Inflammatory macrophage treated with lipopolysaccharide for 1 hour (primary cell): ENCODE results near the gene LRP1.

ENCODE experiments used
- DNase-seq, 2 donors: peaks; one replicate each; pipeline ENCODE4 v3.0.0-alpha.2; 2020 to 2022

LRP1 gene

DNA sequence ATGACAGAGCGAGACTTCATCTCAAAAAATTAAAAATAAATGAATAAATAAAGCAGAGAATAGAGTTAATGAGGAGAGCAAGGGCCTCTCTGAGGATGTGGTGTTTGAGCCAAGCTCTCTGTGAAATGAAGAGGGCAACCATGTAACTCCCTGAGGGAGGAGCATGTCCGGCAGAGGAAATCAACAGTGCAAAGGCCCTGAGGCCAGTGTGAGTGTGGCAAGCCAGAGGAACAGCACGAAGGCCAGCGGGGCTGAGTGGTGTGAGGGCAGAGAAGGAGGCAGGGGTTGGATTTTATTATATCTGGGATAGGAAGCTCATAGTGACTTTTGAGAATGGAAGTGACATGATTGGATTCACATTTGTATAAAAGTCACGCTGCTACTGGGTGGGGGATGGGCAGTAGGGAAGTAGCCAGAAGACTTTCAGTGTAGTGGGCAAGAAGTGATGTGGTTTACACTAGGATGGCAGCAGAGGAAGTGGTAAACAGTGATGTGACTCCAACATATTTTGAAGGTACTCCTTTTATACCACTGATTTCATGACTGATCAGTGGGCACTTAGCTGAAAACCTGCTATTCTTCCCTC, 29.4 kb downstream of the LRP1 start:
- peak; percentile 59 to 65 for DNase-seq

DNA sequence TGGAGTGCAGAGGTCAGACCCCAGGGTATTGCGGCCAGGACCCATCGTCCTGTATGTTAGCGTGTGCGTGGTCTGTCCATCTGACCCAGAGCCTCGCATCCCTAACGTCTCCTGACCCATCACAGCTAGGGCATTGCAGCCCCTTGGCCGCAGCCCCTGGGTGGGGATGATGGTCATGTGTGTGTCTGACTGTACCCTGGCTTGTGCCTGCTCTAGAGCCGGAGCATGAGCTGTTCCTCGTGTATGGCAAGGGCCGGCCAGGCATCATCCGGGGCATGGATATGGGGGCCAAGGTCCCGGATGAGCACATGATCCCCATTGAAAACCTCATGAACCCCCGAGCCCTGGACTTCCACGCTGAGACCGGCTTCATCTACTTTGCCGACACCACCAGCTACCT, 29.9 kb downstream of the LRP1 start:
- no peak for DNase-seq

- no peak for DNase-seq
These were observed 30.4 kb downstream of the LRP1 start for GRCh38 chr12:57158665-57159064.

- DNase-seq: no peak
These were observed 31.0 kb downstream of the LRP1 start for GRCh38 chr12:57159311-57159710.

DNA sequence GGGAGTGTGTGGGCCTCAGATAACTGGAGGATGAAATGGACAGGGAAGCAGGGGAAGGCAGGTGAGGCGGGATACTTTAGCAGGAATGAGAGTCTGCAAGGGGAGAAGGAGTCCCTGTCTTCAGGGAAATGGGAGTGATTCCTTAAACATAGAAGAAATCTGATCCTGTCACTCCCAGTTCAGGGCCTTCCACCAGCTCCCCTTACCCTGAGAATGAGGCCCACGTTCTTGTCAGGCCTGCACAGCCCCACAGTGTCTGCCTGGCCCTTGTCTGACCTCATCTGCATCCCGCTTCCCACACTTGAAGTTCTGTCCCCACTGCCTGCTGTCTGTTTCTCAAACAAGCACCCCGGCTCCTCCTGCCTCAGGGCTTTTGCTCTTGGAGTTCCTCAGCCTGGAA, 31.8 kb downstream of the LRP1 start:
- no peak for DNase-seq

DNA sequence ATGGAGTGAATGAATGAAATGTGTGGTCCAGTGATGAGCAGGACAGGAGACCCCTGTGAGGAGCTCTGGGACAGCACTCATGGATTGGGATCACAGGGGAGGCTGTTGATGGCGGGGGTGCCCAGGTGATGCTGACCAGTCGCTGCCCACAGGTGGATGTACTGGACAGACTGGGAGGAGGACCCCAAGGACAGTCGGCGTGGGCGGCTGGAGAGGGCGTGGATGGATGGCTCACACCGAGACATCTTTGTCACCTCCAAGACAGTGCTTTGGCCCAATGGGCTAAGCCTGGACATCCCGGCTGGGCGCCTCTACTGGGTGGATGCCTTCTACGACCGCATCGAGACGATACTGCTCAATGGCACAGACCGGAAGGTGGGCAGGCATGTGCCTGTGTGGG, 32.5 kb downstream of the LRP1 start:
- no peak for DNase-seq

- DNase-seq: no peak
These were observed 33.2 kb downstream of the LRP1 start for GRCh38 chr12:57161491-57161890.

GRCh38 chr12:57162553-57163125, 34.4 kb downstream of the LRP1 start:
- DNase-seq: peak in 1 of 2 donors; percentile 41

DNA sequence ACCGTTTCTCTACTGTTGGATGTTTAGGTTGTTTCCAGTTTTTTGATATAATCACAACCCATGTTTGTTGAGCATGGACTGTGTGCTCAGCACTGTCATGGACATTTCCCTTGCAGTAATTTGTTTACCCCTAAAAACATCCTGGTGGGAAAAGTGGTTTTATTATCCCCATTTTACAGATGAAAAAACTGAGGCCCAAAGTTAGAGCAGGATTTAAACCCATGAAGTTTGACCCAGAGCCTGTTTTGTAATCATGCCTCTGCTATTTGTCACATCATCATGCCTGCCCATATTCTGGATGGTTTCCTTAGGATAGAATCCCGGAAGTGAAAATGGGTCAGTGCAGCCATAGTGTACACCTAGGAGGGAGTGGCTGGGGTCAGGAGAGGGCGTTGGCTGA, 36.2 kb downstream of the LRP1 start:
- DNase-seq: no peak

DNA sequence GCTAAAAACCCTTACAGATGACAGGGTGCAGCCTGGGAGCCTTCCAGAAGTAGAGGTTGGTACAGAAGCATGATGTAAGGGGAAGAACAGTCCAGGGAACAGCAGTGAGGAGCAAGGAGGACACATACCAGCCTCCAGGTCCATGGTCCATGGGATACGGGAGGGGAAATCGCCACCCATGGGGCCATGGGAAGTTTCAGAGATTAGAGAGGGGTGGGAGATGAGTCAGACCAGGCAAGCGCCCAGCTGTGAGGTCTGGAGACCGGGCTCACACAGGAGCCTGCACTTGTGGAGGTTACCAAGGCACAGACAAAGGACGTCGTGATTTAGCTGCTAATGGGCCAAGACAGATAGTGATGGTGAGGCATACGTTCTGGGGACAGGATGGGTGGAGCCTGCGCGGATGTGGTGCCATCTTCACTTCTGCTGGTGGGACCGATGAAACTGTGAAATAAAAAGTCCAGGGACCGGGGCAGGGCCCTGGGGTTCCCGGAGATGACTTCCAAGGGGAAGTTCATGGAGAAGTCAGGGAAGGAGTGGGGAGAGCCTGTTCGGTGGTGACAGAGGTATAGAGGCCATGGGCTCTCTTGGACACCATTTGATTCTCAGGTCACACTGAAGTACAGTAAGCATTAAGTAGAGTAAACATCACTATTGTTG, 36.8 kb downstream of the LRP1 start:
- peak; percentile 25 to 47 for DNase-seq

DNA sequence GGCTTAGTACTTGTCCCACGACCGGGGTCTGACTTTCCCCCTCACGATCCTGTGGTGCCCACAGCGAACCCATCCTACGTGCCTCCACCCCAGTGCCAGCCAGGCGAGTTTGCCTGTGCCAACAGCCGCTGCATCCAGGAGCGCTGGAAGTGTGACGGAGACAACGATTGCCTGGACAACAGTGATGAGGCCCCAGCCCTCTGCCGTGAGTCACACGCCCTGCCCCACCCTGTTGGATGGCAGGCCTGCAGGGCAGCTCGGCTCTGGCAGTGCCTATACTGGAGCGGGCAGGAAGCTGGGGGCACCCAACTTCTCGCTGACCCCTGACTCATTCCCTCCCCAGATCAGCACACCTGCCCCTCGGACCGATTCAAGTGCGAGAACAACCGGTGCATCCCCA, 37.5 kb downstream of the LRP1 start:
- no peak for DNase-seq

GRCh38 chr12:57166971-57167371, 38.7 kb downstream of the LRP1 start:
- peak; percentile 52 to 68 for DNase-seq

GRCh38 chr12:57168058-57168457, 39.8 kb downstream of the LRP1 start:
- DNase-seq: no peak

DNA sequence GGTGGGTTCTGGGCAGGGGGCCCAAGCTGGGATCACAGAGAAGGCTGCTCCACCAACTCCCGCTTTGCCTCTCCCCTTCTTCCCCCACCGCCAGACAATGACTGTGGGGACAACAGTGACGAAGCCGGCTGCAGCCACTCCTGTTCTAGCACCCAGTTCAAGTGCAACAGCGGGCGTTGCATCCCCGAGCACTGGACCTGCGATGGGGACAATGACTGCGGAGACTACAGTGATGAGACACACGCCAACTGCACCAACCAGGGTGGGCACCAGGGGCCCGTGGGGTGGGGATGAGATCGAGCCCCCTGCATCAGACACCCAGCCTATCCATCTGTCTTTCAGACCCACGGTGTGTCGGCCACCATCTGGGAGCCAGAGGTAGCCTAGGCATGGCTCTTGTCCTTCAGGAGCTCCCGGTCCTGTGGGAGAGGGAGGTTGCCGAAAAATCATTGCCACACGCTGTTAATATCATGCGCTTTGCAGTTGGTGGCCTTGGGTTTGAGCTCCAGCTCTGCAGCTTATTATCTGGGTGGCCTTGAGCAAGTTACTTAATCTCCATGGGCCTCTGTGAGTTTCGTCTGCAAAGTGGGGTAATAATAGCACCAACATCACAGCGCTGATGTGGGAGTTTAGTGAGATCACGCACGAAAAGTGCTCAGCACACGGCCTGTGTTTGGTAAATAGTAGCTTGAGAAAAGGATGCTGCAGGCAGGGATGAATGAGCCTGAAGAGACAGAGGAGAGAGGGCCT, 40.9 kb downstream of the LRP1 start:
- no peak for DNase-seq

DNA sequence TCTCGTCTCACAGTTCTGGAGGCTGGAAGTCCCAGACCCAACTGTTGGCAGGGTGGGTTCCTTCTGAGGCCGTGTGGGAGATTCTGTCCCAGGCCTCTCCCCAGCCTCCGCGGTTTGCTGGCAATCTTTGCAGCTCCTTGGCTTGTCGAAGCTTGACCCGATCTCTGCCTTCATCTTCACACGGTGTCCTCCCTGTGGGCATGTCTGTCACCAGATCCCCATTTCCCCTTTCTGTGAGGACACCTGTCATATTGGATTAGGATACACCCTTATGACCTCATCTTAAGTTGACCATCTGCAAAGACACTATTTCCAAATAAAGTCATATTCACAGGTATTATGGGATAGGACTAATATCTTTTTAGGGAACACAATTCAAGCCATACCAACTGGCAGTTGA, 41.7 kb downstream of the LRP1 start:
- DNase-seq: no peak

- DNase-seq: no peak
These were observed 42.1 kb downstream of the LRP1 start for GRCh38 chr12:57170408-57170807.

DNA sequence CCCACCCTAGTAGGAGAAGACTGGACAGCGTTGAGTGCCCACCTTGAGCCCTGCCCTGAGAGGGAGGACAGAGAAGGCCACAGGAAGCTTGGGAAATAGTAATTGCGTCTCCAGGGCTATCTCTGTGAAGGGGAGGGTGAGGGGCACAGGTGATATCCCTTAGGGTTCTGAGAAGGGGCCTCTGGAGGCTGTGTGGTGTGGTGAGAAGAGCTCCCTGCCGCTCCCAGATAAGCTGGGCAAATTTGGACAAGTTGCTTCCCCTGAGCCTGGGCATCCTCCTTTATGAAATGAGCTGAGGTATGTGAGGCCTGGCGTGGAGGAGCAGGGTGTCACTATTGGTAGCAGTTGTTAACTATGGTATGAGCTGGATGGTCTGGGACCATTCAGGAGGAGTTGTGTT, 42.6 kb downstream of the LRP1 start:
- DNase-seq: no peak

GRCh38 chr12:57171668-57172067, 43.4 kb downstream of the LRP1 start:
- no peak for DNase-seq

GRCh38 chr12:57173089-57173488, 44.8 kb downstream of the LRP1 start:
- DNase-seq: peak in 1 of 2 donors; percentile 32

GRCh38 chr12:57173683-57174082, 45.4 kb downstream of the LRP1 start:
- DNase-seq: no peak

DNA sequence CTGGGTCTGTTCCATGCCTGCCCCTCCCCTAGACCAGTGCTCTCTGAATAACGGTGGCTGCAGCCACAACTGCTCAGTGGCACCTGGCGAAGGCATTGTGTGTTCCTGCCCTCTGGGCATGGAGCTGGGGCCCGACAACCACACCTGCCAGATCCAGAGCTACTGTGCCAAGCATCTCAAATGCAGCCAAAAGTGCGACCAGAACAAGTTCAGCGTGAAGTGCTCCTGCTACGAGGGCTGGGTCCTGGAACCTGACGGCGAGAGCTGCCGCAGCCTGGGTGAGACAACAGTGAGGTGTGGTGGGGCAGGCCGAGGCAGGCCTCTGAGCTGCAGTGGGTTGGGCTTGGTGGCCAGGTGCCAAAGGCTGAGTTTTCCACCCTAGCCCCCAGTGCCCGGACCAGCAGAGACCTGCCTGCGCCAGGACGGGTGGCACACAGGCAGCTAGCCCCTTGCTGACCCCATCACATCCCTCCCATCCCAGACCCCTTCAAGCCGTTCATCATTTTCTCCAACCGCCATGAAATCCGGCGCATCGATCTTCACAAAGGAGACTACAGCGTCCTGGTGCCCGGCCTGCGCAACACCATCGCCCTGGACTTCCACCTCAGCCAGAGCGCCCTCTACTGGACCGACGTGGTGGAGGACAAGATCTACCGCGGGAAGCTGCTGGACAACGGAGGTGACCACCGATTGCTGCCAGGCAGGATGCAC, 47.3 kb downstream of the LRP1 start:
- peak; percentile 40 to 90 for DNase-seq

- no peak for DNase-seq
These were observed 47.8 kb downstream of the LRP1 start for GRCh38 chr12:57176139-57176477.

DNA sequence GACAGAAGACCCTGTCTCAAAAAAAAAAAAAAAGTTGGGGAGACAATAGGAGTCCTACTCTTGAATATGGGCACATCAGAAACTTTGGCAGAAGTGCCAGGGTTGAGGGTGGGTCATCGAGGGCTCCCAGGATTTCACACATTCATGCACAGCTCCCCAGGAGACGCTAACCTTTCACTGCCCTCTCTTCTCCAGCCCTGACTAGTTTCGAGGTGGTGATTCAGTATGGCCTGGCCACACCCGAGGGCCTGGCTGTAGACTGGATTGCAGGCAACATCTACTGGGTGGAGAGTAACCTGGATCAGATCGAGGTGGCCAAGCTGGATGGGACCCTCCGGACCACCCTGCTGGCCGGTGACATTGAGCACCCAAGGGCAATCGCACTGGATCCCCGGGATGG, 48.6 kb downstream of the LRP1 start:
- DNase-seq: no peak
